Measurements from ENCODE around the gene CPNE2.

- no peak for TF ChIP-seq EZH2 (IDR thresholded peaks at IDR 0.05; ENCODE audit: low read depth)
- TF ChIP-seq CTCF (conservative IDR thresholded peaks at IDR 0.05), result no peak
These were observed 16.0 kb downstream of the CPNE2 start for GRCh38 chr16:57108432-57108831.
